Fibroblast of pulmonary artery (primary cell): ENCODE data around the gene UGGT2.

Source experiments
- DNase-seq: peaks from one replicate; pipeline ENCODE4 v3.0.0-alpha.2; 2010; ENCODE audit warnings: low read depth
- H3K4me3 ChIP-seq: replicated peaks from 2 replicates; pipeline ENCODE4 v1.5.1; 2011; ENCODE audit warnings: low read depth, mild to moderate bottlenecking, control low read depth, low read length, moderate library complexity
- TF ChIP-seq, protein P1 (sequence below): IDR thresholded peaks from 2 replicates; pipeline ENCODE4 v1.5.1; 2011; ENCODE audit warnings: mild to moderate bottlenecking, control low read depth, low read length, inconsistent platforms; ENCODE audit errors: missing control alignments

UGGT2 gene

DNA sequence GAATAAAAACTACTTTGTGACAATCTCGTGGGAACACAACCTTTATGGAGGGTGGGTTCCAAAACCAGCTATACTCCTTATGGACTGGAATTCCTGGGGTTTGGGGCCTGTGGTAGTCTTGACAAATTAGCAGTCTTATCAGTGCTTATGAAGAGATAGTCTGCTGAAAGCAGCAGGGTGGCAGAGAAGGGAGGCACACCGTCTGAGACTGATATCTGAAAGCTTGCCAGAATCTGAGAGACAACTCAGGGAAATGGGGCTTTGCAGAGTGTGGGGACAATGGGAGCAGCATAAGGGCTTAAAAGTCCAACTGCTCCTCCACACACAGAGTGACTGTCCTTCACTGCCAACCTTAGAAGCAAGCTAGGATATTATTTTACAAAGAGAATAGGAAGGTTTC, 95.9 kb downstream of the UGGT2 start:
- TF ChIP-seq, protein P1, sequence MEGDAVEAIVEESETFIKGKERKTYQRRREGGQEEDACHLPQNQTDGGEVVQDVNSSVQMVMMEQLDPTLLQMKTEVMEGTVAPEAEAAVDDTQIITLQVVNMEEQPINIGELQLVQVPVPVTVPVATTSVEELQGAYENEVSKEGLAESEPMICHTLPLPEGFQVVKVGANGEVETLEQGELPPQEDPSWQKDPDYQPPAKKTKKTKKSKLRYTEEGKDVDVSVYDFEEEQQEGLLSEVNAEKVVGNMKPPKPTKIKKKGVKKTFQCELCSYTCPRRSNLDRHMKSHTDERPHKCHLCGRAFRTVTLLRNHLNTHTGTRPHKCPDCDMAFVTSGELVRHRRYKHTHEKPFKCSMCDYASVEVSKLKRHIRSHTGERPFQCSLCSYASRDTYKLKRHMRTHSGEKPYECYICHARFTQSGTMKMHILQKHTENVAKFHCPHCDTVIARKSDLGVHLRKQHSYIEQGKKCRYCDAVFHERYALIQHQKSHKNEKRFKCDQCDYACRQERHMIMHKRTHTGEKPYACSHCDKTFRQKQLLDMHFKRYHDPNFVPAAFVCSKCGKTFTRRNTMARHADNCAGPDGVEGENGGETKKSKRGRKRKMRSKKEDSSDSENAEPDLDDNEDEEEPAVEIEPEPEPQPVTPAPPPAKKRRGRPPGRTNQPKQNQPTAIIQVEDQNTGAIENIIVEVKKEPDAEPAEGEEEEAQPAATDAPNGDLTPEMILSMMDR: no peak
- DNase-seq: no peak
- H3K4me3 ChIP-seq: no peak overlapping the region

DNA sequence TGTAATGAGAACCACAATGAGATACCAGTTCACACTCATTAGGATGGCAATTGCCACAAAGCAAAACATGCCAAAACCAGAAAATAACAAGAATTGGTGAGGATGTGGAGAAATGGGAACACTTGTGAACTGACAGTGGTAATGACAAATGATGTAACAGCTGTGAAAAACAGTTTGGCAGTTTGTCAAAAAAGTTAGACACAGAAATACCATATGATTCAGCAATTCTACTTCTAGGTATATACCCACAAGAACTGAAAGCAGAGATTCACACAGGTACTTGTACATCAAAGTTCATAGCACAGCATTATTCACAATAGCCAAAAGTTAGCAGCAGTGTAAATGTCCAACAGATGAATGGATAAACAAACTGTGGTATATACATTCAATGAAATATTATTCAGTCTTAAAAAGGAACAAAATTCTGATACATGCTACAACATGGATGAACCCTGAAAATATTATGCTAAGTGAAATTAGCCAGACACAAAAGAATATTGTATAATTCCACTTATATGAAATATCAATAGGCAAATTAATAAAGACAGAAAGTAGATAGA, 96.5 kb downstream of the UGGT2 start:
- H3K4me3 ChIP-seq: no peak overlapping the region
- DNase-seq: peak; percentile 45
- TF ChIP-seq, protein P1: no peak

DNA sequence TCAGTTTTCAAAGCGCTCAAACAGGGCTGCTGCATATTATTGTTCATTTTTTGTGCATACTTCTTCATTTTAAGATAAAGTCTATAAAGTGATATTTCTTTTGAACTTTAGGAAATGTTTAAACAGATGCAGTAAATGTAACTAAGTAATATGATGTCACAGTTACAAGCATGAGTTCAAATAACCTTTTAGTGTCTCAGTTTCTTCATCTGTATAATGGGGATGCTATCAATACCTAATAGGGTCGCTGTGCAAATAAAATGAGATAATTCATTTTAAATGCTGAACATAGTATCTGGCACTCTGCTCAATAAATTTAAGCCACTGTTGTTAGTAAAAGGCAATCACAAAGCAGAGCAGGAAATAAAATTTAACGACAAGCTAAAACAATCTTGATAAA, 97.5 kb downstream of the UGGT2 start:
- TF ChIP-seq, protein P1: no peak
- no peak for DNase-seq
- H3K4me3 ChIP-seq: no peak overlapping the region

DNA sequence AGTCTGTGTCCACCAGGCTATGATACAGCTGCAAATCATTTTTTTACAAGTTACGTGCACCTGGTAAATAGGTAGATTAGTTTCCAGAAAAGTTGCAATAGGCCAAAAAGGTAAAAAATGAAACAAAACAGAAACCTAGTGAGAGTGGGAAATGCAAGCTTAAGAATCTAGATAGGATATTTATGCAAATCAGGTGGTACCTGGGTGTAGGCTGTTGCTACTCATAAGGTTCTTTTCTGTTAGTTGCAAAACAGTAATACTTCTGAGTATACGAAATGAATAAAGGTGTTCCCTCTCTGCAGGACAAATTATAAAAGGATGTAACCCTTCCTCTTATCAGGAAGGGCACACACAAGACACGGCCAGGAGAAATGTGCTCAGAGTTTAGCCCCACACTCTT, 97.9 kb downstream of the UGGT2 start:
- no peak overlapping the region for H3K4me3 ChIP-seq
- no peak for DNase-seq
- TF ChIP-seq, protein P1: no peak

DNA sequence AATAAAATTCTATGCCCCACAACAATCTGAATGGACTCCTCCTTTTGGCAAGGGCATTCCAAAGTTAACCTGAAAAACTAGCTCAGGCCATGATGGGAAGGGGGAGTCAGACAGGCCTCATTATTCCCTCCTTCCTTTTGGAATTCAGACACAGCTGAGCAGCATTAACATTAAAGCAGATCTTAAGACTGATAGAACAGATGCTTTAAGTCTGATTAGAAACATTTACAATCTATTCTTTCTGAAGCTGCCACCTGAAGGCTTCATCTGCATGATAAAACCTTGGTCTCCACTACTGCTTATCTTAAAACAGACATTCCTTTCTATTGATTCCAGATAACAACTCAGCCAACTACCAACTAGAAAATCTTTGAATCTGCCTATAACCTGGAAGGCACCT, 98.9 kb downstream of the UGGT2 start:
- TF ChIP-seq, protein P1: no peak
- no peak overlapping the region for H3K4me3 ChIP-seq
- no peak for DNase-seq

DNA sequence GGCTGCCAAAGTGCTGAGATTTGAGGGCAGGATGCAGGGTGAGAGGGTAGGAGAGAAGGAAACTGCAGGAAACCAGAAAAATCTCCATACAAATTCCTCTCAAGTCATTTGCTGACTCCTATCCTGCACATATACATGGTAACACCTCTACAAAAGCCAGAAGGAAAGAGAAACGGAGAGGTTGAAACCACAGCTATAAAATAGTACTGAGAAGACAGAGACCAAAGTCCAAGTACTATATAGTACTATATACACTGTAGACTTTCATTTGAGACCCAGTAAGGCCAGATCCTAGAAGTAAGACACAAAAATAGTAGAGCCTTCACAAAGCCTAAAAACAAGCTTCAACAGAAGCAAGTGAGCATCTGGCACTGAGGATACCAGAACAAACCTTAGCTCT, 103.1 kb downstream of the UGGT2 start:
- no peak for DNase-seq
- TF ChIP-seq, protein P1: no peak
- H3K4me3 ChIP-seq: no peak overlapping the region

DNA sequence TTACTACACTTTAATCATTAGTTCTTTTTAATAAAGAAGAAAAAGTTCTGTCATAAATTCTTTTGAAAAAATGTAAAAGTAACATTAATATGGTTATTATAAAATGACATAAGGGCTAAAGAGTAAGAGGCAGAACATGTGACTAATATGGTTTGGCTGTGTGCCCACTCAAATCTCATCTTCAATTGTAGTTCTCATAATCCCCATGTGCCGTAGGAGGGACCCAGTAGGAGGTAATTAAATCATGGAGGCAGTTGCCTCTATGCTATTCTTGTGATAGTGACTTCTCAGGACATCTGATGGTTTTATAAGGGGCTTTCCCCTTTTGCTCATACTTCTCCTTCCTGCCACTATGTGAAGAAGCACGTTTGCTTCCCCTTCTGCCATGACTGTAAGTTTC, 104.5 kb downstream of the UGGT2 start:
- TF ChIP-seq, protein P1: no peak
- DNase-seq: peak; percentile 48
- H3K4me3 ChIP-seq: no peak overlapping the region
